Ovary (tissue), 9 donors: ENCODE data around the gene ZNF486. TPM values are rescaled to one million over a fixed set of nuclear protein-coding genes. Genes with fewer than 3 reads are reported as not detected.
"Not testable (repeated sequence)": the region's sequence is repeated elsewhere in the genome, so short reads cannot be mapped to it uniquely, and the experiment has no call there.

ENCODE experiments used
- DNase-seq, 5 donors: peaks; one replicate each; pipeline ENCODE4 v3.0.0-alpha.2; 2019 to 2020
- H3K27ac ChIP-seq, 2 donors: fragments of 200-600 bp; one replicate each; pipeline versions ENCODE4 v1.5.1 to v1.8.0; 2019 to 2022
- H3K27me3 ChIP-seq: fragments of 200-600 bp; one replicate; pipeline ENCODE4 v1.8.0; 2022
- H3K36me3 ChIP-seq: fragments of 200-600 bp; sonication (generic); one replicate; pipeline ENCODE4 v1.5.1; 2019
- H3K4me1 ChIP-seq: one replicate; pipeline ENCODE4 v1.8.1; 2013; ENCODE audit warnings: mild to moderate bottlenecking, moderate library complexity; ENCODE audit not compliant: insufficient read depth
- H3K4me3 ChIP-seq: fragments of 200-600 bp; sonication (generic); one replicate; pipeline ENCODE4 v1.5.1; 2017
- H3K9me3 ChIP-seq, 2 donors: fragments of 200-600 bp in 1 of 2; sonication (generic) in 1 of 2; one replicate each; pipeline versions ENCODE4 v1.5.1 to v1.8.1; 2013 to 2019; ENCODE audit warnings: mild to moderate bottlenecking in 1 of 2, moderate library complexity in 1 of 2
- CTCF ChIP-seq, 3 donors: fragments of 450-650 bp in 2 of 3; fragments of 200-600 bp in 1 of 3; IDR thresholded peaks; one replicate each; pipeline versions ENCODE4 v1.5.1 to v1.8.0; 2016 to 2022; ENCODE audit warnings: antibody characterized with exemption in 3 of 3, mild to moderate bottlenecking in 1 of 3
- EP300 ChIP-seq: sonication (generic); formaldehyde crosslinking; IDR thresholded peaks from one replicate; pipeline ENCODE4 v1.6.1; 2017; ENCODE audit warnings: antibody characterized with exemption
- POLR2A ChIP-seq: fragments of 450-650 bp; IDR thresholded peaks from one replicate; pipeline ENCODE4 v1.6.1; 2017; ENCODE audit warnings: antibody characterized with exemption, mild to moderate bottlenecking, moderate library complexity
- WGBS, 3 donors: extraction: QIAGEN DNeasy Blood & Tissue Kit in 1 of 3; methylation state at CpG; one replicate each; pipeline versions ENCODE4 v1.1.5 to v1.1.7; 2013 to 2017; 5-methylcytosine and 5-hydroxymethylcytosine counted together
- intact Hi-C, 4 donors: fragments of 100-400 bp; cut with DNase I; formaldehyde crosslinking; loops; one replicate each; pipeline versions ENCODE4 v1.11.0 to v1.15.1; 2022 to 2023
- polyA plus RNA-seq, 2 donors: library from polyadenylated mRNA; stranded (reverse); fragments of 200-250 nt in 1 of 2; fragments of 350-450 nt in 1 of 2; fragmentation: Illumina TruSeq in 1 of 2; extraction: RNeasy Lipid Tissue Mini Kit (QIAGEN cat#74804) in 1 of 2; gene quantifications; one replicate each; pipeline ENCODE4 v1.2.3, GENCODE V29; 2013 to 2014
- total RNA-seq, 7 donors: library from RNA; depleted of rRNA in 2 of 7; stranded (reverse); fragments of >200 nt in 2 of 7; fragmentation: NEBNext Ultra II Directional in 3 of 7; extraction: Animal tissue kit (Norgen Biotek cat#: 25700) in 3 of 7; gene quantifications; one replicate each; pipeline versions ENCODE4 v1.1.0 to v1.2.4, GENCODE V29; 2016 to 2023
- donor health status: DM: no; HTN: no; CAD: no; lungs with moderate emphysema.
- donor health status: DM: no; HTN: no; CAD: no.
- donor health status: Bipolar disorder and iron deficiency.
- donor health status: DM: yes; HTN: yes; CAD: no.
- donor health status: DM: no; HTN: no; CAD: no.
- donor health status: DM: yes; HTN: yes; CAD: no.

Gene ZNF486
- total and polyA plus RNA-seq, 9 donors, result 7.0 to 9.8 (median 8.2) TPM

GRCh38 chr19:20151617-20152145 is 15.3 kb upstream of the ZNF486 start:
- Histone ChIP-seq H3K4me1 (no peaks in the 10 kb centered on the region), H3K4me3 (no peak overlapping the region), H3K36me3 (no peaks in the 10 kb centered on the region), H3K9me3 (no peaks in the 10 kb centered on the region), H3K27ac (no peak overlapping the region), H3K27me3 (no peaks in the 10 kb centered on the region)
- TF ChIP-seq EP300 (no peak), CTCF (IDR thresholded peaks at IDR 0.05) (no peak), POLR2A (no peak)
- intact Hi-C loops, result no loop called here
- no peak for DNase-seq
- WGBS, 3 donors, result 84 to 85% (median 84%) methylated on average over 12 of the region's 12 CpGs

- H3K27me3 ChIP-seq, intact Hi-C loops, H3K4me1 ChIP-seq, DNase-seq, H3K27ac ChIP-seq, H3K4me3 ChIP-seq, H3K9me3 ChIP-seq, H3K36me3 ChIP-seq: not testable (repeated sequence)
- WGBS, 3 donors, result 55 to 74% (median 67%) methylated on average over 7 to 14 of the region's 15 CpGs
These were observed 14.5 kb upstream of the ZNF486 start for GRCh38 chr19:20152506-20152905.

GRCh38 chr19:20153281-20153680 is 13.7 kb upstream of the ZNF486 start:
- Histone ChIP-seq H3K9me3 (no peaks in the 10 kb centered on the region), H3K27ac (no peak overlapping the region), H3K36me3 (no peaks in the 10 kb centered on the region), H3K4me3 (no peak overlapping the region), H3K4me1 (no peaks in the 10 kb centered on the region), H3K27me3 (no peaks in the 10 kb centered on the region)
- no peak for TF ChIP-seq EP300
- no peak for TF ChIP-seq POLR2A
- no peak for TF ChIP-seq CTCF (IDR thresholded peaks at IDR 0.05)
- intact Hi-C loops, result no loop called here
- 94 to 97% (median 96%) methylated on average over 4 of the region's 4 CpGs for WGBS, 3 donors
- no peak for DNase-seq

GRCh38 chr19:20154636-20155035 is 12.4 kb upstream of the ZNF486 start:
- Histone ChIP-seq H3K27me3 (no peaks in the 10 kb centered on the region), H3K4me1 (no peaks in the 10 kb centered on the region), H3K9me3 (no peaks in the 10 kb centered on the region), H3K27ac (no peak overlapping the region), H3K36me3 (no peaks in the 10 kb centered on the region), H3K4me3 (no peak overlapping the region)
- 77 to 86% (median 84%) methylated on average over 4 of the region's 4 CpGs for WGBS, 3 donors
- DNase-seq, result no peak
- no peak for TF ChIP-seq EP300
- no peak for TF ChIP-seq POLR2A
- TF ChIP-seq CTCF (IDR thresholded peaks at IDR 0.05), result no peak
- intact Hi-C loops, result no loop called here

GRCh38 chr19:20162821-20163220 is 4.2 kb upstream of the ZNF486 start:
- Histone ChIP-seq H3K4me1 (no peaks in the 10 kb centered on the region), H3K27ac (no peak overlapping the region), H3K9me3 (no peaks in the 10 kb centered on the region), H3K4me3 (no peak overlapping the region), H3K27me3 (no peaks in the 10 kb centered on the region), H3K36me3 (no peaks in the 10 kb centered on the region)
- TF ChIP-seq POLR2A, result no peak
- no peak for TF ChIP-seq CTCF (IDR thresholded peaks at IDR 0.05)
- TF ChIP-seq EP300, result no peak
- intact Hi-C loops, result no loop called here
- no peak for DNase-seq
- WGBS, 3 donors, result 90 to 94% (median 91%) methylated on average over 3 of the region's 3 CpGs
